ENCODE data around the gene TH. TPM values are rescaled to one million over a fixed set of nuclear protein-coding genes. Genes with fewer than 3 reads are reported as not detected.
A peak's percentile ranks its signal among the peaks of the same experiment; 100 is the strongest.

TH gene
- total RNA-seq, 5 donors from 2014 or later (not counting 1 experiment from before 2014, with no cell fraction given), result not detected

GRCh38 chr11:2193099-2193887, 21.7 kb upstream of the TH start:
- CTCF ChIA-PET, result no interaction called here
- H3K27me3 Mint-ChIP-seq, result peaks cover 14 to 18% of the 10 kb centered on the region in 2 donors

GRCh38 chr11:2192435-2192834, 20.8 kb upstream of the TH start:
- peaks cover 2 to 14% (median 10%) of the 10 kb centered on the region in 3 donors for H3K4me1 Mint-ChIP-seq
- Histone ChIP-seq H3K27ac (ENCODE audit: low read length) (no peak overlapping the region), H3K4me3 (ENCODE audit: control insufficient read depth in 1 of 2, extremely low read depth in 1 of 2, low read length in 1 of 2) (no peak overlapping the region), H3K36me3 (ENCODE audit: control insufficient read depth in 2 of 2, extremely low read depth in 1 of 2, insufficient read depth in 1 of 2, low read length in 1 of 2) (no peaks in the 10 kb centered on the region), H3K27me3 (replicated peaks in 1 of 2; ENCODE audit: control insufficient read depth in 2 of 2, extremely low read depth in 1 of 2, insufficient read depth in 2 of 2, low read length in 1 of 2) (peaks cover 0 to 55% of the 10 kb centered on the region in 2 experiments), H3K9me3 (no peaks in the 10 kb centered on the region), H3K4me1 (ENCODE audit: control insufficient read depth in 1 of 2, extremely low read depth in 1 of 2, insufficient read depth in 2 of 2, low read length in 2 of 2) (peaks cover 0 to 16% of the 10 kb centered on the region in 2 experiments)
- H3K9me3 Mint-ChIP-seq, result no peaks in the 10 kb centered on the region
- ATAC-seq (replicated peaks in 1 of 4), result no peak
- H3K36me3 Mint-ChIP-seq, result no peaks in the 10 kb centered on the region
- no peak for DNase-seq
- peaks cover 14 to 18% of the 10 kb centered on the region in 2 donors for H3K27me3 Mint-ChIP-seq
- POLR2A ChIA-PET, result no interaction called here
- CTCF ChIA-PET, result no interaction called here
- WGBS (ENCODE audit: insufficient coverage), result 79% methylated on average over 10 of the region's 10 CpGs
- no peak overlapping the region for H3K4me3 Mint-ChIP-seq
- no peak overlapping the region for H3K27ac Mint-ChIP-seq

More at GRCh38 chr11:2193099-2193887, 21.7 kb upstream of the TH start:
- Mint-ChIP-seq H3K4me1 (peaks cover 2 to 14% (median 10%) of the 10 kb centered on the region in 3 donors), H3K36me3 (no peaks in the 10 kb centered on the region), H3K27ac (no peak overlapping the region), H3K9me3 (no peaks in the 10 kb centered on the region), H3K4me3 (no peak overlapping the region)
- POLR2A ChIA-PET, result no interaction called here
- H3K27me3 ChIP-seq (replicated peaks in 1 of 2; ENCODE audit: control insufficient read depth in 2 of 2, extremely low read depth in 1 of 2, insufficient read depth in 2 of 2, low read length in 1 of 2), result peaks cover 0 to 48% of the 10 kb centered on the region in 2 experiments
- DNase-seq, result no peak
- no peaks in the 10 kb centered on the region for H3K36me3 ChIP-seq (ENCODE audit: control insufficient read depth in 2 of 2, extremely low read depth in 1 of 2, insufficient read depth in 1 of 2, low read length in 1 of 2)
- no peaks in the 10 kb centered on the region for H3K9me3 ChIP-seq
- H3K27ac ChIP-seq (ENCODE audit: low read length), result no peak overlapping the region
- 91% methylated on average over 22 of the region's 26 CpGs for WGBS (ENCODE audit: insufficient coverage)
- no peak for ATAC-seq (replicated peaks in 1 of 4)
- H3K4me3 ChIP-seq (ENCODE audit: control insufficient read depth in 1 of 2, extremely low read depth in 1 of 2, low read length in 1 of 2), result no peak overlapping the region
- peaks cover 0 to 21% of the 10 kb centered on the region in 2 experiments for H3K4me1 ChIP-seq (ENCODE audit: control insufficient read depth in 1 of 2, extremely low read depth in 1 of 2, insufficient read depth in 2 of 2, low read length in 2 of 2)

GRCh38 chr11:2191883-2192282, 20.3 kb upstream of the TH start:
- POLR2A ChIA-PET, result no interaction called here
- Histone ChIP-seq H3K27ac (ENCODE audit: low read length) (no peak overlapping the region), H3K27me3 (replicated peaks in 1 of 2; ENCODE audit: control insufficient read depth in 2 of 2, extremely low read depth in 1 of 2, insufficient read depth in 2 of 2, low read length in 1 of 2) (peaks cover 0 to 60% of the 10 kb centered on the region in 2 experiments), H3K4me1 (ENCODE audit: control insufficient read depth in 1 of 2, extremely low read depth in 1 of 2, insufficient read depth in 2 of 2, low read length in 2 of 2) (peaks cover 0 to 15% of the 10 kb centered on the region in 2 experiments), H3K36me3 (ENCODE audit: control insufficient read depth in 2 of 2, extremely low read depth in 1 of 2, insufficient read depth in 1 of 2, low read length in 1 of 2) (no peaks in the 10 kb centered on the region), H3K4me3 (ENCODE audit: control insufficient read depth in 1 of 2, extremely low read depth in 1 of 2, low read length in 1 of 2) (no peak overlapping the region), H3K9me3 (no peaks in the 10 kb centered on the region)
- no peaks in the 10 kb centered on the region for H3K9me3 Mint-ChIP-seq
- H3K36me3 Mint-ChIP-seq, result no peaks in the 10 kb centered on the region
- ATAC-seq (replicated peaks in 1 of 4) (no peak), DNase-seq (no peak)
- CTCF ChIA-PET, result no interaction called here
- H3K27ac Mint-ChIP-seq, result no peak overlapping the region
- 75% methylated on average over 5 of the region's 7 CpGs for WGBS (ENCODE audit: insufficient coverage)
- H3K4me3 Mint-ChIP-seq, result no peak overlapping the region
- H3K27me3 Mint-ChIP-seq, result peaks cover 14 to 18% of the 10 kb centered on the region in 2 donors
- H3K4me1 Mint-ChIP-seq, result peaks cover 0 to 10% (median 7%) of the 10 kb centered on the region in 3 donors

- Mint-ChIP-seq H3K4me3 (peak overlapping the region in 1 of 3 donors; percentile 52), H3K4me1 (peaks cover 0 to 6% (median 0%) of the 10 kb centered on the region in 3 donors), H3K27me3 (peaks cover 10 to 12% of the 10 kb centered on the region in 2 donors), H3K27ac (no peak overlapping the region), H3K9me3 (no peaks in the 10 kb centered on the region), H3K36me3 (no peaks in the 10 kb centered on the region)
- Histone ChIP-seq H3K4me1 (ENCODE audit: control insufficient read depth in 1 of 2, extremely low read depth in 1 of 2, insufficient read depth in 2 of 2, low read length in 2 of 2) (peaks cover 0 to 19% of the 10 kb centered on the region in 2 experiments), H3K4me3 (ENCODE audit: control insufficient read depth in 1 of 2, extremely low read depth in 1 of 2, low read length in 1 of 2) (no peak overlapping the region), H3K27ac (ENCODE audit: low read length) (no peak overlapping the region), H3K9me3 (no peaks in the 10 kb centered on the region), H3K36me3 (ENCODE audit: control insufficient read depth in 2 of 2, extremely low read depth in 1 of 2, insufficient read depth in 1 of 2, low read length in 1 of 2) (no peaks in the 10 kb centered on the region), H3K27me3 (replicated peaks in 1 of 2; ENCODE audit: control insufficient read depth in 2 of 2, extremely low read depth in 1 of 2, insufficient read depth in 2 of 2, low read length in 1 of 2) (peaks cover 0 to 70% of the 10 kb centered on the region in 2 experiments)
- WGBS (ENCODE audit: insufficient coverage), result 40% methylated on average over 28 of the region's 30 CpGs
- ATAC-seq (replicated peaks in 1 of 4), result no peak
- DNase-seq, result no peak
- CTCF ChIA-PET, result interaction anchor here in 1 of 2 donors (0.7 kb wide), 1 partner anchor 360 kb away, joined by 3 read pairs; no protein-coding TSS in a partner anchor
- POLR2A ChIA-PET, result no interaction called here
Measured at GRCh38 chr11:2190657-2191471, 19.2 kb upstream of the TH start.

- POLR2A ChIA-PET, result no interaction called here
- peaks cover 12 to 15% of the 10 kb centered on the region in 2 donors for H3K27me3 Mint-ChIP-seq
- Histone ChIP-seq H3K9me3 (no peaks in the 10 kb centered on the region), H3K27ac (ENCODE audit: low read length) (no peak overlapping the region), H3K36me3 (ENCODE audit: control insufficient read depth in 2 of 2, extremely low read depth in 1 of 2, insufficient read depth in 1 of 2, low read length in 1 of 2) (no peaks in the 10 kb centered on the region), H3K4me3 (ENCODE audit: control insufficient read depth in 1 of 2, extremely low read depth in 1 of 2, low read length in 1 of 2) (no peak overlapping the region), H3K27me3 (replicated peaks in 1 of 2; ENCODE audit: control insufficient read depth in 2 of 2, extremely low read depth in 1 of 2, insufficient read depth in 2 of 2, low read length in 1 of 2) (peaks cover 0 to 73% of the 10 kb centered on the region in 2 experiments), H3K4me1 (ENCODE audit: control insufficient read depth in 1 of 2, extremely low read depth in 1 of 2, insufficient read depth in 2 of 2, low read length in 2 of 2) (peaks cover 0 to 17% of the 10 kb centered on the region in 2 experiments)
- peaks cover 0 to 6% (median 0%) of the 10 kb centered on the region in 3 donors for H3K4me1 Mint-ChIP-seq
- no peak overlapping the region for H3K4me3 Mint-ChIP-seq
- DNase-seq (no peak), ATAC-seq (replicated peaks in 1 of 4) (no peak)
- H3K27ac Mint-ChIP-seq, result no peak overlapping the region
- no peaks in the 10 kb centered on the region for H3K9me3 Mint-ChIP-seq
- WGBS (ENCODE audit: insufficient coverage), result 82% methylated on average over 29 of the region's 29 CpGs
- no peaks in the 10 kb centered on the region for H3K36me3 Mint-ChIP-seq
- CTCF ChIA-PET, result no interaction called here
Measured at GRCh38 chr11:2189938-2190656, 18.5 kb upstream of the TH start.

GRCh38 chr11:2188745-2189144, 17.1 kb upstream of the TH start:
- WGBS (ENCODE audit: insufficient coverage), result 89% methylated on average over 19 of the region's 19 CpGs
- POLR2A ChIA-PET, result no interaction called here

More at GRCh38 chr11:2188745-2189144, 17.1 kb upstream of the TH start:
- Mint-ChIP-seq H3K9me3 (no peaks in the 10 kb centered on the region), H3K36me3 (no peaks in the 10 kb centered on the region), H3K4me3 (no peak overlapping the region), H3K4me1 (peaks cover 0 to 6% (median 0%) of the 10 kb centered on the region in 3 donors), H3K27me3 (peaks cover 16 to 21% of the 10 kb centered on the region in 2 donors), H3K27ac (no peak overlapping the region)
- H3K4me1 ChIP-seq (ENCODE audit: control insufficient read depth in 1 of 2, extremely low read depth in 1 of 2, insufficient read depth in 2 of 2, low read length in 2 of 2), result peaks cover 0 to 13% of the 10 kb centered on the region in 2 experiments
- ATAC-seq (replicated peaks in 1 of 4) (no peak), DNase-seq (no peak)
- H3K36me3 ChIP-seq (ENCODE audit: control insufficient read depth in 2 of 2, extremely low read depth in 1 of 2, insufficient read depth in 1 of 2, low read length in 1 of 2), result no peaks in the 10 kb centered on the region
- H3K27me3 ChIP-seq (replicated peaks in 1 of 2; ENCODE audit: control insufficient read depth in 2 of 2, extremely low read depth in 1 of 2, insufficient read depth in 2 of 2, low read length in 1 of 2), result peaks cover 0 to 64% of the 10 kb centered on the region in 2 experiments
- no peak overlapping the region for H3K4me3 ChIP-seq (ENCODE audit: control insufficient read depth in 1 of 2, extremely low read depth in 1 of 2, low read length in 1 of 2)
- H3K27ac ChIP-seq (ENCODE audit: low read length), result no peak overlapping the region
- CTCF ChIA-PET, result interaction anchor here in 1 of 2 donors (0.7 kb wide), 1 partner anchor 230 kb away, joined by 5 read pairs; no protein-coding TSS in a partner anchor
- no peaks in the 10 kb centered on the region for H3K9me3 ChIP-seq

Data from T-cell (primary cell).